K562 (cell line): Measurements from ENCODE around the gene SLC16A6. TPM values are rescaled to one million over a fixed set of nuclear protein-coding genes. Genes with fewer than 3 reads are reported as not detected.

Source experiments
- CHCHD3 ChIP-seq: fragments of 250-450 bp; sonication (Bioruptor Pico); IDR thresholded peaks from 2 replicates; pipeline ENCODE4 v2.1.2; 2022; ENCODE audit warnings: mild to moderate bottlenecking
- CUX1 ChIP-seq: fragments of 200-800 bp; sonication (Bioruptor generic); IDR thresholded peaks from 2 replicates; pipeline ENCODE4 v1.6.1; 2016; ENCODE audit warnings: missing genetic modification characterization, missing compliant biosample characterization
- GATAD2B ChIP-seq: fragments of 450-650 bp; IDR thresholded peaks from 2 replicates; pipeline ENCODE4 v1.6.1; 2017; ENCODE audit warnings: mild to moderate bottlenecking, borderline replicate concordance
- HBP1 ChIP-seq: fragments of 450-650 bp; formaldehyde crosslinking; IDR thresholded peaks from 2 replicates; pipeline ENCODE4 v1.4.0; 2022; ENCODE audit warnings: missing genetic modification characterization
- KAT2B ChIP-seq: IDR thresholded peaks from one replicate; pipeline ENCODE4 v1.6.1; 2012; ENCODE audit warnings: low read depth, mild to moderate bottlenecking, control low read depth, inconsistent platforms, low read length, moderate library complexity
- MECOM ChIP-seq: fragments of 250-450 bp; sonication (Bioruptor Pico); IDR thresholded peaks from 2 replicates; pipeline ENCODE4 v1.8.0; 2022; ENCODE audit warnings: inconsistent platforms
- NELFE ChIP-seq: IDR thresholded peaks from 2 replicates; pipeline ENCODE4 v1.6.1; 2011; ENCODE audit warnings: mild to moderate bottlenecking; ENCODE audit not compliant: insufficient read depth, insufficient read length
- NR4A1 ChIP-seq, 2 experiments: fragments of 250-450 bp in 1 of 2; fragments of 450-650 bp in 1 of 2; sonication (Bioruptor Pico) in 1 of 2; IDR thresholded peaks; 2 replicates each; pipeline versions ENCODE4 v1.4.0 to v1.6.1; 2016 to 2020; ENCODE audit warnings: mild to moderate bottlenecking in 2 of 2, missing compliant biosample characterization in 1 of 2, missing genetic modification characterization in 1 of 2, moderate library complexity in 1 of 2
- RAD21 ChIP-seq, 2 experiments: fragments of 250-450 bp in 1 of 2; fragments of 450-650 bp in 1 of 2; sonication (Bioruptor Pico) in 1 of 2; formaldehyde crosslinking in 1 of 2; IDR thresholded peaks in 1 of 2; conservative IDR thresholded peaks in 1 of 2; 2 replicates each; pipeline versions ENCODE4 v1.4.0 to v1.8.0; 2020 to 2022; ENCODE audit warnings: mild to moderate bottlenecking in 2 of 2, moderate library complexity in 1 of 2
- SAP30 ChIP-seq: fragments of 200-600 bp; sonication (generic); IDR thresholded peaks from 2 replicates; pipeline ENCODE4 v1.6.1; 2012; ENCODE audit warnings: borderline replicate concordance, low read depth, mild to moderate bottlenecking, moderate library complexity, low read length, control low read depth, inconsistent platforms; ENCODE audit not compliant: insufficient read depth, poor library complexity, severe bottlenecking
- TGIF2 ChIP-seq: sonication (generic); formaldehyde crosslinking; IDR thresholded peaks from 2 replicates; pipeline ENCODE4 v1.8.1; 2022; ENCODE audit warnings: mild to moderate bottlenecking, missing genetic modification reagents, moderate library complexity
- USF2 ChIP-seq: sonication (generic); formaldehyde crosslinking; IDR thresholded peaks from 2 replicates; pipeline ENCODE4 v1.5.0; 2020; ENCODE audit warnings: missing genetic modification reagents
- ZBTB1 ChIP-seq: sonication (generic); formaldehyde crosslinking; IDR thresholded peaks from 2 replicates; pipeline ENCODE4 v1.8.1; 2023; ENCODE audit warnings: missing genetic modification reagents, low read depth, mild to moderate bottlenecking, borderline replicate concordance
- ZKSCAN3 ChIP-seq: fragments of 250-450 bp; sonication (Bioruptor Pico); IDR thresholded peaks from 2 replicates; pipeline ENCODE4 v1.4.0; 2020
- ZNF184 ChIP-seq: sonication (generic); formaldehyde crosslinking; IDR thresholded peaks from 2 replicates; pipeline ENCODE4 v1.5.0; 2020; ENCODE audit warnings: missing genetic modification reagents
- ZNF253 ChIP-seq: fragments of 250-450 bp; sonication (Bioruptor Pico); conservative IDR thresholded peaks from 2 replicates; pipeline ENCODE4 v1.6.1; 2021; ENCODE audit warnings: mild to moderate bottlenecking
- ZNF324 ChIP-seq: fragments of 250-450 bp; sonication (Bioruptor Pico); IDR thresholded peaks from 2 replicates; pipeline ENCODE4 v1.4.0; 2020; ENCODE audit warnings: mild to moderate bottlenecking
- polyA plus RNA-seq, 8 experiments: library from polyadenylated mRNA; depleted of rRNA in 4 of 8; stranded (reverse) in 5 of 8; unstranded in 3 of 8; fragments of >200 nt; fragmentation: Nextera tagmentation in 2 of 8; fragmentation: Illumina TruSeq in 1 of 8; extraction: Ambion mirVana in 2 of 8; extraction: Trizol in 1 of 8; gene quantifications; 2 replicates each; pipeline versions ENCODE4 v1.2.1 to v1.2.3, GENCODE V29; 2011 to 2014; ENCODE audit warnings: inconsistent platforms in 1 of 8, missing spikeins in 1 of 8
- total RNA-seq, 7 experiments: library from RNA; depleted of rRNA in 6 of 7; stranded (reverse); fragments of >200 nt in 6 of 7; fragmentation: Illumina TruSeq in 2 of 7; extraction: Trizol in 2 of 7; gene quantifications; 2 replicates each; pipeline versions ENCODE4 v1.2.1 to v1.2.3, GENCODE V29; 2011 to 2021; ENCODE audit warnings: low replicate concordance in 1 of 7

SLC16A6 gene
- total and polyA plus RNA-seq, 9 of the 15 experiments (the other 6 are each of a cell fraction or from before 2014, with no cell fraction given) = 0.05 to 0.31 (median 0.15) TPM

- TF ChIP-seq TGIF2 = no peak
- TF ChIP-seq ZNF324 (CRISPR knock-in tag) = no peak
- TF ChIP-seq ZBTB1 (CRISPR knock-in tag) = no peak
- no peak for TF ChIP-seq HBP1 (CRISPR knock-in tag)
- no peak for TF ChIP-seq RAD21 (CRISPR knock-in tag; conservative IDR thresholded peaks at IDR 0.05 in 1 of 2, IDR thresholded peaks at IDR 0.05 in 1 of 2)
- TF ChIP-seq NELFE = no peak
- TF ChIP-seq MECOM (CRISPR knock-in tag) = no peak
- TF ChIP-seq CHCHD3 (CRISPR knock-in tag) = no peak
- TF ChIP-seq USF2 (CRISPR knock-in tag) = peak; percentile 22; the same call in 1 of the 2 replicates
- TF ChIP-seq CUX1 (CRISPR knock-in tag) = no peak
- TF ChIP-seq NR4A1 (CRISPR knock-in tag; IDR thresholded peaks at IDR 0.05) = no peak
- TF ChIP-seq NR4A1 (tag; IDR thresholded peaks at IDR 0.05) = no peak
- no peak for TF ChIP-seq KAT2B
- no peak for TF ChIP-seq ZNF184 (CRISPR knock-in tag)
- TF ChIP-seq ZNF253 (CRISPR knock-in tag) = no peak
- no peak for TF ChIP-seq SAP30
- TF ChIP-seq ZKSCAN3 (CRISPR knock-in tag) = no peak
- TF ChIP-seq GATAD2B = peak; percentile 66; the same call in 1 of the 2 replicates
These were observed at the start of gene SLC16A6, which contains the start of gene ARSG (continued) for GRCh38 chr17:68290955-68291835.
